GM23338 (cell line): Measurements from ENCODE around the gene SSB. TPM values are rescaled to one million over a fixed set of nuclear protein-coding genes. Genes with fewer than 3 reads are reported as not detected.
"Not testable (repeated sequence)": the region's sequence is repeated elsewhere in the genome, so short reads cannot be mapped to it uniquely, and the experiment has no call there.

ENCODE experiments used
- ATAC-seq: fragments of 200-7000 bp; cut with Tn5 transposase; 3 replicates; pipeline ENCODE4 v1.9.1; 2020
- DNase-seq: peaks from one replicate; pipeline ENCODE4 v3.0.0-alpha.2; 2015; ENCODE audit warnings: low spot score
- H2AFZ ChIP-seq: fragments of 200-600 bp; sonication (generic); 2 replicates; pipeline ENCODE4 v1.8.0; 2016; ENCODE audit warnings: antibody characterized with exemption, mild to moderate bottlenecking, moderate library complexity
- H3F3A ChIP-seq: fragments of 200-600 bp; sonication (generic); replicated peaks from 2 replicates; pipeline ENCODE4 v1.8.0; 2017; ENCODE audit warnings: antibody characterized with exemption, mixed run types, low read depth
- H3K27ac ChIP-seq: fragments of 200-600 bp; sonication (generic); 2 replicates; pipeline ENCODE4 v1.6.1; 2016; ENCODE audit warnings: low read depth
- H3K27me3 ChIP-seq: fragments of 200-600 bp; sonication (generic); 2 replicates; pipeline ENCODE4 v1.8.0; 2016; ENCODE audit warnings: mild to moderate bottlenecking, mixed run types, moderate library complexity; ENCODE audit not compliant: insufficient read depth
- H3K36me3 ChIP-seq: fragments of 200-600 bp; sonication (generic); 2 replicates; pipeline ENCODE4 v1.8.0; 2016; ENCODE audit warnings: mild to moderate bottlenecking; ENCODE audit not compliant: insufficient read depth
- H3K4me1 ChIP-seq: fragments of 200-600 bp; sonication (generic); 2 replicates; pipeline ENCODE4 v1.8.0; 2016; ENCODE audit warnings: mild to moderate bottlenecking, moderate library complexity; ENCODE audit not compliant: insufficient read depth
- H3K4me2 ChIP-seq: fragments of 200-600 bp; sonication (generic); 2 replicates; pipeline ENCODE4 v1.7.1; 2017; ENCODE audit warnings: mixed run types
- H3K4me3 ChIP-seq: fragments of 200-600 bp; sonication (generic); 2 replicates; pipeline ENCODE4 v1.6.1; 2016; ENCODE audit warnings: mixed run types
- H3K79me2 ChIP-seq: fragments of 200-600 bp; sonication (generic); replicated peaks from 2 replicates; pipeline ENCODE4 v1.8.0; 2017; ENCODE audit warnings: mild to moderate bottlenecking; ENCODE audit not compliant: insufficient read depth
- H3K9me2 ChIP-seq: fragments of 200-600 bp; sonication (generic); 2 replicates; pipeline ENCODE4 v1.8.0; 2017; ENCODE audit not compliant: insufficient read depth
- H4K20me1 ChIP-seq: fragments of 200-600 bp; sonication (generic); replicated peaks from 2 replicates; pipeline ENCODE4 v1.8.0; 2017; ENCODE audit warnings: mild to moderate bottlenecking; ENCODE audit not compliant: insufficient read depth
- H3K27ac Mint-ChIP-seq: 2 replicates; pipeline ENCODE4 v1.8.0; 2020; ENCODE audit warnings: inconsistent platforms, mild to moderate bottlenecking, moderate library complexity, mixed read lengths
- H3K27me3 Mint-ChIP-seq: 3 replicates; pipeline ENCODE4 v1.8.0; 2022; ENCODE audit warnings: low read depth, mild to moderate bottlenecking, moderate library complexity, mixed read lengths, inconsistent platforms; ENCODE audit not compliant: insufficient read depth, poor library complexity
- H3K36me3 Mint-ChIP-seq: 3 replicates; pipeline ENCODE4 v1.8.0; 2021; ENCODE audit warnings: low read depth, mild to moderate bottlenecking, inconsistent platforms, moderate library complexity, mixed read lengths
- H3K4me1 Mint-ChIP-seq: 3 replicates; pipeline ENCODE4 v1.8.0; 2020; ENCODE audit warnings: mild to moderate bottlenecking, inconsistent platforms, mixed read lengths
- H3K4me3 Mint-ChIP-seq: 3 replicates; pipeline ENCODE4 v1.8.0; 2021; ENCODE audit warnings: moderate library complexity, mild to moderate bottlenecking, inconsistent platforms, mixed read lengths
- H3K9me3 Mint-ChIP-seq: 3 replicates; pipeline ENCODE4 v1.8.0; 2020; ENCODE audit warnings: moderate library complexity, mild to moderate bottlenecking, inconsistent platforms, mixed read lengths
- CTCF ChIP-seq, 2 experiments: fragments of 200-600 bp in 1 of 2; sonication (generic) in 1 of 2; conservative IDR thresholded peaks; 2 replicates each; pipeline versions ENCODE4 v1.5.1 to v1.6.1; 2016 to 2017; ENCODE audit warnings: antibody characterized with exemption in 2 of 2, low read depth in 2 of 2, mild to moderate bottlenecking in 2 of 2, moderate library complexity in 1 of 2
- polyA plus RNA-seq: library from polyadenylated mRNA; unstranded; fragments of >200 nt; fragmentation: Nextera tagmentation; extraction: Ambion mirVana; gene quantifications from 2 replicates; pipeline ENCODE4 v1.2.1, GENCODE V29; 2016
- total RNA-seq: library from RNA; depleted of rRNA; stranded (reverse); fragments of >200 nt; shearing (Covaris generic); gene quantifications from 2 replicates; pipeline ENCODE4 v1.2.3, GENCODE V29; 2014
- TF ChIP-seq, protein P1 (sequence below): fragments of 250-450 bp; sonication (Bioruptor Pico); IDR thresholded peaks from 2 replicates; pipeline ENCODE4 v1.5.0; 2020; ENCODE audit warnings: mild to moderate bottlenecking, moderate library complexity
- TF ChIP-seq, protein P2 (sequence below): IDR thresholded peaks from one replicate; pipeline ENCODE4 v1.6.1; 2018; ENCODE audit warnings: antibody characterized with exemption; ENCODE audit not compliant: unreplicated experiment

The SSB gene
- total and polyA plus RNA-seq, 2 experiments from 2014 or later = 246 to 1,104 TPM

DNA sequence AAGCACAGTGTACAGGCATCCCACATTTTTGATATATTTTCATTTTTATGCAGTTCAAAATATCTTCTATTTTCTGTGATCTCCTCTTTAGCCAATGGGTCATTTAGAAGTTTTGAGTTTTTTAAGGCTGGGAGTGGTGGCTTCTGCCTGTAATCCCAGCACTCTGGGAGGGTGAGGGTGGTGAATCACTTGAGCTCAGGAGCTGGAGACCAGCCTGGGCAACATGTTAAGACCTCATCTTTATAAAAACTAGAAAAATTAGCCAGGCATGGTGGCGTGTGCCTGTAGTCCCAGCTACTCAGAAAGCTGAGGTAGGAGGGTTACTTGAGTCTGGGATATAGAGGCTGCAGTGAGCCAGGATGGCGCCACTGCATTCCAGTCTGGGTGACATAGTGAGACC, 46.3 kb downstream of the SSB start (continued):
- TF ChIP-seq, protein P1, sequence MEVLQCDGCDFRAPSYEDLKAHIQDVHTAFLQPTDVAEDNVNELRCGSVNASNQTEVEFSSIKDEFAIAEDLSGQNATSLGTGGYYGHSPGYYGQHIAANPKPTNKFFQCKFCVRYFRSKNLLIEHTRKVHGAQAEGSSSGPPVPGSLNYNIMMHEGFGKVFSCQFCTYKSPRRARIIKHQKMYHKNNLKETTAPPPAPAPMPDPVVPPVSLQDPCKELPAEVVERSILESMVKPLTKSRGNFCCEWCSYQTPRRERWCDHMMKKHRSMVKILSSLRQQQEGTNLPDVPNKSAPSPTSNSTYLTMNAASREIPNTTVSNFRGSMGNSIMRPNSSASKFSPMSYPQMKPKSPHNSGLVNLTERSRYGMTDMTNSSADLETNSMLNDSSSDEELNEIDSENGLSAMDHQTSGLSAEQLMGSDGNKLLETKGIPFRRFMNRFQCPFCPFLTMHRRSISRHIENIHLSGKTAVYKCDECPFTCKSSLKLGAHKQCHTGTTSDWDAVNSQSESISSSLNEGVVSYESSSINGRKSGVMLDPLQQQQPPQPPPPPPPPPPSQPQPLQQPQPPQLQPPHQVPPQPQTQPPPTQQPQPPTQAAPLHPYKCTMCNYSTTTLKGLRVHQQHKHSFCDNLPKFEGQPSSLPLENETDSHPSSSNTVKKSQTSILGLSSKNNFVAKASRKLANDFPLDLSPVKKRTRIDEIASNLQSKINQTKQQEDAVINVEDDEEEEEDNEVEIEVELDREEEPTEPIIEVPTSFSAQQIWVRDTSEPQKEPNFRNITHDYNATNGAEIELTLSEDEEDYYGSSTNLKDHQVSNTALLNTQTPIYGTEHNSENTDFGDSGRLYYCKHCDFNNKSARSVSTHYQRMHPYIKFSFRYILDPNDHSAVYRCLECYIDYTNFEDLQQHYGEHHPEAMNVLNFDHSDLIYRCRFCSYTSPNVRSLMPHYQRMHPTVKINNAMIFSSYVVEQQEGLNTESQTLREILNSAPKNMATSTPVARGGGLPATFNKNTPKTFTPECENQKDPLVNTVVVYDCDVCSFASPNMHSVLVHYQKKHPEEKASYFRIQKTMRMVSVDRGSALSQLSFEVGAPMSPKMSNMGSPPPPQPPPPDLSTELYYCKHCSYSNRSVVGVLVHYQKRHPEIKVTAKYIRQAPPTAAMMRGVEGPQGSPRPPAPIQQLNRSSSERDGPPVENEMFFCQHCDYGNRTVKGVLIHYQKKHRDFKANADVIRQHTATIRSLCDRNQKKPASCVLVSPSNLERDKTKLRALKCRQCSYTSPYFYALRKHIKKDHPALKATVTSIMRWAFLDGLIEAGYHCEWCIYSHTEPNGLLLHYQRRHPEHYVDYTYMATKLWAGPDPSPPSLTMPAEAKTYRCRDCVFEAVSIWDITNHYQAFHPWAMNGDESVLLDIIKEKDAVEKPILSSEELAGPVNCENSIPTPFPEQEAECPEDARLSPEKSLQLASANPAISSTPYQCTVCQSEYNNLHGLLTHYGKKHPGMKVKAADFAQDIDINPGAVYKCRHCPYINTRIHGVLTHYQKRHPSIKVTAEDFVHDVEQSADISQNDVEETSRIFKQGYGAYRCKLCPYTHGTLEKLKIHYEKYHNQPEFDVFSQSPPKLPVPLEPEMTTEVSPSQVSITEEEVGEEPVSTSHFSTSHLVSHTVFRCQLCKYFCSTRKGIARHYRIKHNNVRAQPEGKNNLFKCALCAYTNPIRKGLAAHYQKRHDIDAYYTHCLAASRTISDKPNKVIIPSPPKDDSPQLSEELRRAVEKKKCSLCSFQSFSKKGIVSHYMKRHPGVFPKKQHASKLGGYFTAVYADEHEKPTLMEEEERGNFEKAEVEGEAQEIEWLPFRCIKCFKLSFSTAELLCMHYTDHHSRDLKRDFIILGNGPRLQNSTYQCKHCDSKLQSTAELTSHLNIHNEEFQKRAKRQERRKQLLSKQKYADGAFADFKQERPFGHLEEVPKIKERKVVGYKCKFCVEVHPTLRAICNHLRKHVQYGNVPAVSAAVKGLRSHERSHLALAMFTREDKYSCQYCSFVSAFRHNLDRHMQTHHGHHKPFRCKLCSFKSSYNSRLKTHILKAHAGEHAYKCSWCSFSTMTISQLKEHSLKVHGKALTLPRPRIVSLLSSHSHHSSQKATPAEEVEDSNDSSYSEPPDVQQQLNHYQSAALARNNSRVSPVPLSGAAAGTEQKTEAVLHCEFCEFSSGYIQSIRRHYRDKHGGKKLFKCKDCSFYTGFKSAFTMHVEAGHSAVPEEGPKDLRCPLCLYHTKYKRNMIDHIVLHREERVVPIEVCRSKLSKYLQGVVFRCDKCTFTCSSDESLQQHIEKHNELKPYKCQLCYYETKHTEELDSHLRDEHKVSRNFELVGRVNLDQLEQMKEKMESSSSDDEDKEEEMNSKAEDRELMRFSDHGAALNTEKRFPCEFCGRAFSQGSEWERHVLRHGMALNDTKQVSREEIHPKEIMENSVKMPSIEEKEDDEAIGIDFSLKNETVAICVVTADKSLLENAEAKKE (CRISPR knock-in tag) = no peak

DNA sequence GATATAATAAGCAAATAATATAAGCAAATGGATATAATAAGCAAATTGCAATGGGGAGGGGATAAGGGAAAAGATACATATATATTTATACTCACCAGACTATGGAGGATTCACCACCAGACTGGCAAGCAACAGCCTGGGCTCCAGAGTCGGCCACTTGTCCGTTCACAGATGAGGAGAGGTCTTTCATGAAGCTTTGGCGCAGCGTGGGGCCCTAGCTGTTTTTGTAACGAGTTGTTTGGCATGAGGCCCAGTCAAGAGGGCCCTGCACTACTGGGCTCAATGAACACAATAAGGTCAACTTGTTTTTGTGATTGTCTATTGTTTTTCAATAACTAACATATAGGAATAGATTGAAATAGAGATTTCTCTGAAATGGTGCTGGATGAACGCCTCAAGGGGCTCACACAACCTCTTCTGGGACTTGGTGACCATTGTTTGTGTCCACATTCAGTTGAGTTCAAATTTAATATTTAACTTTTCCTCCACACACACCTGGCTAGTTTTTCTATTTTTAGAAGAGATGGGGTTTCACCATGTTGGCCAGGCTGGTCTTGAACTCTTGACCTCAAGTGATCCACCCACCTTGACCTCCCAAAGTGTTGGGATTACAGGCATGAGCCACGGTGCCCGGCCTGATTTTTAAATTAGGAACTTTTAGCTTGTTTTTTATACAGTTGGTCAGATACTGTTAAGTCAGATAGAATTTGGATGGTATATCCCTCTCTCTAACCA, 50.5 kb downstream of the SSB start:
- not testable (repeated sequence) for H3K27me3 ChIP-seq, H3F3A ChIP-seq, H3K4me1 Mint-ChIP-seq, H4K20me1 ChIP-seq, H3K9me3 Mint-ChIP-seq, H3K9me2 ChIP-seq, ATAC-seq, H3K4me3 Mint-ChIP-seq, H3K4me2 ChIP-seq, DNase-seq, H3K36me3 ChIP-seq, H3K27ac Mint-ChIP-seq, H3K4me3 ChIP-seq, H2AFZ ChIP-seq, H3K4me1 ChIP-seq, H3K27me3 Mint-ChIP-seq, H3K27ac ChIP-seq
- peaks cover 14% of the 10 kb centered on the region; the same call in 2 of the 3 replicates for H3K36me3 Mint-ChIP-seq
- H3K79me2 ChIP-seq = peaks cover 80% of the 10 kb centered on the region

GRCh38 chr2:169849710-169850109, 51.0 kb downstream of the SSB start:
- no peaks in the 10 kb centered on the region for H3K27me3 Mint-ChIP-seq
- ATAC-seq = no peak
- H3K4me1 ChIP-seq = 0 out of 2 replicates have a peak, but pooled peaks cover 9% of the 10 kb centered on the region

More at GRCh38 chr2:169849710-169850109, 51.0 kb downstream of the SSB start:
- no peaks in the 10 kb centered on the region for H3F3A ChIP-seq
- H3K27ac ChIP-seq = no peak overlapping the region
- peaks cover 78% of the 10 kb centered on the region for H3K79me2 ChIP-seq
- H3K36me3 ChIP-seq = no peaks in the 10 kb centered on the region
- H3K9me2 ChIP-seq = no peaks in the 10 kb centered on the region; the same call in 1 of the 2 replicates
- H3K36me3 Mint-ChIP-seq = peaks cover 14% of the 10 kb centered on the region; the same call in 2 of the 3 replicates
- peaks cover 4% of the 10 kb centered on the region; the same call in 1 of the 2 replicates for H4K20me1 ChIP-seq
- no peak overlapping the region for H3K4me2 ChIP-seq
- 0 out of 4 replicates have a peak, but pooled peaks of 1 of the 2 experiments have one; percentile 19 for TF ChIP-seq CTCF (conservative IDR thresholded peaks at IDR 0.05; ENCODE audit: low read depth in 2 of 2)
- TF ChIP-seq, protein P2, sequence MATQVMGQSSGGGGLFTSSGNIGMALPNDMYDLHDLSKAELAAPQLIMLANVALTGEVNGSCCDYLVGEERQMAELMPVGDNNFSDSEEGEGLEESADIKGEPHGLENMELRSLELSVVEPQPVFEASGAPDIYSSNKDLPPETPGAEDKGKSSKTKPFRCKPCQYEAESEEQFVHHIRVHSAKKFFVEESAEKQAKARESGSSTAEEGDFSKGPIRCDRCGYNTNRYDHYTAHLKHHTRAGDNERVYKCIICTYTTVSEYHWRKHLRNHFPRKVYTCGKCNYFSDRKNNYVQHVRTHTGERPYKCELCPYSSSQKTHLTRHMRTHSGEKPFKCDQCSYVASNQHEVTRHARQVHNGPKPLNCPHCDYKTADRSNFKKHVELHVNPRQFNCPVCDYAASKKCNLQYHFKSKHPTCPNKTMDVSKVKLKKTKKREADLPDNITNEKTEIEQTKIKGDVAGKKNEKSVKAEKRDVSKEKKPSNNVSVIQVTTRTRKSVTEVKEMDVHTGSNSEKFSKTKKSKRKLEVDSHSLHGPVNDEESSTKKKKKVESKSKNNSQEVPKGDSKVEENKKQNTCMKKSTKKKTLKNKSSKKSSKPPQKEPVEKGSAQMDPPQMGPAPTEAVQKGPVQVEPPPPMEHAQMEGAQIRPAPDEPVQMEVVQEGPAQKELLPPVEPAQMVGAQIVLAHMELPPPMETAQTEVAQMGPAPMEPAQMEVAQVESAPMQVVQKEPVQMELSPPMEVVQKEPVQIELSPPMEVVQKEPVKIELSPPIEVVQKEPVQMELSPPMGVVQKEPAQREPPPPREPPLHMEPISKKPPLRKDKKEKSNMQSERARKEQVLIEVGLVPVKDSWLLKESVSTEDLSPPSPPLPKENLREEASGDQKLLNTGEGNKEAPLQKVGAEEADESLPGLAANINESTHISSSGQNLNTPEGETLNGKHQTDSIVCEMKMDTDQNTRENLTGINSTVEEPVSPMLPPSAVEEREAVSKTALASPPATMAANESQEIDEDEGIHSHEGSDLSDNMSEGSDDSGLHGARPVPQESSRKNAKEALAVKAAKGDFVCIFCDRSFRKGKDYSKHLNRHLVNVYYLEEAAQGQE = no peak
- H3K4me3 ChIP-seq = no peak overlapping the region
- no peak overlapping the region for H3K27ac Mint-ChIP-seq
- H3K4me3 Mint-ChIP-seq = no peak overlapping the region
- H3K4me1 Mint-ChIP-seq = peaks cover 5% of the 10 kb centered on the region; the same call in 1 of the 3 replicates
- no peaks in the 10 kb centered on the region for H3K27me3 ChIP-seq
- no peak for DNase-seq
- H3K9me3 Mint-ChIP-seq = no peaks in the 10 kb centered on the region
- no peak overlapping the region for H2AFZ ChIP-seq
